SK-N-MC (cell line): ENCODE data around the gene GASK1A.

ENCODE experiments used
- DNase-seq: peaks from one replicate; pipeline ENCODE4 v3.0.0-alpha.2; 2011; ENCODE audit warnings: low read depth, low spot score
- H3K27ac ChIP-seq: fragments of 200-600 bp; sonication (generic); 2 replicates; pipeline ENCODE4 v1.5.1; 2016; ENCODE audit warnings: mixed run types
- H3K36me3 ChIP-seq: fragments of 200-600 bp; sonication (generic); 2 replicates; pipeline ENCODE4 v1.6.1; 2017; ENCODE audit warnings: antibody characterized with exemption, low read length, mixed read lengths; ENCODE audit not compliant: insufficient read depth
- H3K4me3 ChIP-seq: fragments of 200-600 bp; sonication (generic); 2 replicates; pipeline ENCODE4 v1.5.1; 2016
- H3K9ac ChIP-seq: fragments of 200-600 bp; sonication (generic); 2 replicates; pipeline ENCODE4 v1.8.0; 2017; ENCODE audit warnings: mixed run types, mixed read lengths; ENCODE audit not compliant: insufficient read length
- H3K9me3 ChIP-seq: fragments of 200-600 bp; sonication (generic); 2 replicates; pipeline ENCODE4 v1.6.1; 2017; ENCODE audit warnings: low read depth, mild to moderate bottlenecking, antibody characterized with exemption, low read length, moderate library complexity, mixed read lengths
- EZH2 ChIP-seq: fragments of 200-600 bp; sonication (generic); IDR thresholded peaks from one replicate; pipeline ENCODE4 v1.6.1; 2017; ENCODE audit warnings: antibody characterized with exemption
- FOXP2 ChIP-seq: optimal IDR thresholded peaks from 2 replicates; pipeline ENCODE3; 2011; ENCODE audit warnings: mild to moderate bottlenecking, moderate library complexity; ENCODE audit not compliant: insufficient read depth; ENCODE audit errors: extremely low read length, control extremely low read depth
- POLR2AphosphoS5 ChIP-seq: IDR thresholded peaks from 2 replicates; pipeline ENCODE4 v1.6.1; 2012; ENCODE audit warnings: mild to moderate bottlenecking, low read depth, low read length, borderline replicate concordance

Gene GASK1A

DNA sequence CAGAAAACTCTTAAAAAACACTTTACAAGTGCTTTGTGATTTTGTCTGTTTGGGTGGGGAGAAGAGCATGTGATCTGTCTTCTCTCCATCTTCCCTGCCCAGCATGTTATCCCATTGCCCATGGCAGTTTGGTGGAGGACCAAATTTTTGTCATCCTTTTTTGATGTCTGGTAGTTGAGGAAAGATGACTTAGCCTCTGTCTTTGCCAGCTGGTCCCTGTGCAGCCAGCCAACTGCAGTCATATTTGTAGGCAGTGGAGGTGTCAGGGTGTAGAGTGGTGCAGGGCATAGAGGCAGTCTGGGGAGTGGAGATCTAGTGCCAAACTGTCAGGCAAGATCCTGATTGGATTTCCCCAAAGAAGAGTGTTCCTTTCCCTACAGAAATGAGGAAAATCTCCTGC, 40.7 kb downstream of the GASK1A start:
- Histone ChIP-seq H3K27ac (no peak overlapping the region), H3K9me3 (no peaks in the 10 kb centered on the region), H3K9ac (no peak overlapping the region), H3K36me3 (no peaks in the 10 kb centered on the region), H3K4me3 (no peak overlapping the region)
- TF ChIP-seq POLR2AphosphoS5 (no peak), EZH2 (no peak), FOXP2 (no peak)
- no peak for DNase-seq

GRCh38 chr3:43021186-43021585, 42.1 kb downstream of the GASK1A start:
- no peak overlapping the region for H3K4me3 ChIP-seq
- no peaks in the 10 kb centered on the region for H3K36me3 ChIP-seq
- DNase-seq, result no peak
- no peak overlapping the region for H3K27ac ChIP-seq
- TF ChIP-seq FOXP2 (no peak), POLR2AphosphoS5 (no peak), EZH2 (no peak)
- no peak overlapping the region for H3K9ac ChIP-seq
- H3K9me3 ChIP-seq, result no peaks in the 10 kb centered on the region

GRCh38 chr3:43022121-43022520, 43.0 kb downstream of the GASK1A start:
- Histone ChIP-seq H3K9ac (no peak overlapping the region), H3K27ac (no peak overlapping the region), H3K4me3 (no peak overlapping the region), H3K36me3 (no peaks in the 10 kb centered on the region), H3K9me3 (no peaks in the 10 kb centered on the region)
- TF ChIP-seq POLR2AphosphoS5 (no peak), FOXP2 (no peak), EZH2 (no peak)
- no peak for DNase-seq

DNA sequence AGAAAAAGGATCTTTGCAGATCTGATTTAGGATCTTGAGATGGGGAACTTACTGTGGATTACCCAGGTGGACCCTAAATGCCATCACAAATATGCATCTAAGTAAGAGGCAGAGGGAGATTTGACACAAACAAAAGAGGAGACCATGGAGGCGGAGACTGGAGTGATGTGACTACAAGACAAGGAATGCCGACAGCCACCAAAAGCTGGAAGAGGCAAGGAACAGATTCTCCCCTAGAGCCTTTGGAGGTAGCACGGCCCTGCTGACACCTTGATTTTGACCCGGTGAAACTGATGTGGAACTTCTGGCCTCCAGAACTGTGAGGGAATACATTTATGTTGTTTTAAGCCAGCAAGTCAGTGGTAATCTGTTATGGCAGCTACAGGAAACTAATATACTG, 44.0 kb downstream of the GASK1A start:
- TF ChIP-seq EZH2, result no peak
- no peak for TF ChIP-seq POLR2AphosphoS5
- no peak for TF ChIP-seq FOXP2
- Histone ChIP-seq H3K4me3 (no peak overlapping the region), H3K36me3 (no peaks in the 10 kb centered on the region), H3K27ac (no peak overlapping the region), H3K9ac (no peak overlapping the region), H3K9me3 (no peaks in the 10 kb centered on the region)
- no peak for DNase-seq

DNA sequence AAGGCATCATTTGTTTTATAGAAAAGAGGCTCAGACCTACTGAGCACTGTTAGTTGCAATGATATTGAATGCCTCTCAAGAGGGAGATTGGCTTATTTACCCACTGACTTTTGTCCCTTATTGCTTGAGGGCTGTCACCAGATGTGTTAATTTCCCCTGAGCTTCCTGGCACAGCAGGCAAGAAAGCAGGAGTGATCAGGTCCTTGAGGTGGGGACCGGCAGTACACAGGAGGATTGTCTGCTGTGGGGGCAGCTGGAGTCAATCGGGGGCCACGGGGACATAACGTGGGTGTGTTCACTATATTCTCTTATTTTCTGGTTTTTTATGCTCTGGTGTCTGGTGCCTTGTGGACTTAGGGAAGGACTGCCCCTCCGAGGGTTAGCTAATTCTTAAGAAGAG, 44.6 kb downstream of the GASK1A start:
- Histone ChIP-seq H3K4me3 (no peak overlapping the region), H3K36me3 (no peaks in the 10 kb centered on the region), H3K9ac (no peak overlapping the region), H3K27ac (no peak overlapping the region), H3K9me3 (no peaks in the 10 kb centered on the region)
- TF ChIP-seq EZH2 (no peak), FOXP2 (no peak), POLR2AphosphoS5 (no peak)
- no peak for DNase-seq

DNA sequence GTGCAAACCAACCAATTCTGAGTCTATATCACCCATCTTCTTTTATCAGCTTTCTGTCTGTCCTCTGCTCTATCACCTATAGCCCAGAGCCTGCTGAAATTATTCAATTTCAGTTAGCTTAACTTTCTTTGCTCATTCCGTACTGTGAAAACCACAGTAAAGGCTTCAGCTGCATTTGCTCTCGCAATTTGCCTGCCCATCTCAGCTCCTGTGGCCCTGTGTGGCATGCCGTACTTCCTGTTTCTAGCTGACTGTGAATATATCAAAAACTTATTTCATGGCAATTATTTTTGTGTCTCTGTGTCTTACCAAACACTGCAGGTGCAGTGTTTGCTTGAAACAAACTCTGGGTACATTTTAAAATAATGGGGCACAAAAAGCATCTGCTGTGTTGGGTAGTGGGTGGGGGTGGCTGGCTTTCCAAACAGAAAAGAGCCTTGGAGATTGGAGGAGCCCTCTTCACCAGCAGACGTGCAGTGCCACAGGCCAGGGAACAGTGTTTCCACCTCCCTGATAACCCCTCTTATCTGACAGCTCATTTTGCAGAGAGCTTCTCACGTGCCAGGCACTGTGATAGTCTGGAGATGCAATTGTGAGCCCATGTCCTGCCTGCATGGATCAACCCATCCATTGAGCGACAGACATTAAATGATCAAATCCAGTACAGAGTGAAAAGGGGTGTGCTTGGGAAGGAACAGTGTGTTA, 45.2 kb downstream of the GASK1A start:
- H3K9ac ChIP-seq, result no peak overlapping the region
- no peaks in the 10 kb centered on the region for H3K9me3 ChIP-seq
- H3K36me3 ChIP-seq, result no peaks in the 10 kb centered on the region
- no peak for DNase-seq
- H3K27ac ChIP-seq, result no peak overlapping the region
- TF ChIP-seq EZH2, result no peak
- TF ChIP-seq POLR2AphosphoS5, result no peak
- no peak for TF ChIP-seq FOXP2
- H3K4me3 ChIP-seq, result no peak overlapping the region

DNA sequence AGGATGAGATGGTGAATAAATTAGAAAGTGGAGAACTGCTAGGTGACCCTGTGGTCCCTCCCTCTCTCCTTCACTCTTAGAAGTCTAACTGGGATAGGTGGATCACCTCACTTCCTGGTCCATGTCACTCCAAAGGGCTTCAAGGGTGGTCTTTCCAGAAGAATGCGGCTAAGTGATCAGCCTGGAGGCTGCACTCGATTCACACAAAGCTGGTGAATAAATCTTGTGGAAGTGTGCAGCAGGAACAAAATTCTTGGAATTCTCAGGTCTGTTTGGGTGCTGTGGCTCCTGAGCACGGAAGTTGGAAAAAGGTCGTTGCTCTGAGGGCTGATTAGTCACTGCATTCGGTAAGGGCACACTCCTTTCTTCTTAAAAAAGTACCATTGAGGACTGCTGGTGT, 46.3 kb downstream of the GASK1A start:
- Histone ChIP-seq H3K9ac (no peak overlapping the region), H3K4me3 (no peak overlapping the region), H3K27ac (no peak overlapping the region), H3K9me3 (no peaks in the 10 kb centered on the region), H3K36me3 (no peaks in the 10 kb centered on the region)
- TF ChIP-seq EZH2 (no peak), FOXP2 (no peak), POLR2AphosphoS5 (no peak)
- no peak for DNase-seq

DNA sequence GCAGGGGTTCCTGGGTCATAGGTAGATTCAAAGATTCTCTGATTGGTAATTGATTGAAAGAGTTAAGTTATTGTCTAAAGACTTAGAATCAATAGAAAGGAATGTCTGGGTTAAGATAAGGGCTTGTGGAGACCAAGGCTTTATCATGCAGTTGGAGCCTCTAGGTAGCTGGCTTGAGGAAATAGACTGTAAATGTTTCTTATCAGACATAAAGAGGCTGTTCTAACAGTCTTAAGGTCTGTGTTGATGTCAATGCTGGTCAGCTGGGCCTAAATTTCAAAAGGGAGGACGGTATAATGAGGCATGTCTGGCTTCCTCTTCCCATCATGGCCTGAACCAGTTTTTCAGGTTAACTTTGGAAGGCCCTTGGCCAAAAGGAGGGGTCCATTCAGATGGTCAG, 48.9 kb downstream of the GASK1A start:
- Histone ChIP-seq H3K9me3 (no peaks in the 10 kb centered on the region), H3K4me3 (no peak overlapping the region), H3K36me3 (no peaks in the 10 kb centered on the region), H3K9ac (no peak overlapping the region), H3K27ac (no peak overlapping the region)
- no peak for TF ChIP-seq POLR2AphosphoS5
- TF ChIP-seq EZH2, result no peak
- TF ChIP-seq FOXP2, result no peak
- DNase-seq, result no peak

DNA sequence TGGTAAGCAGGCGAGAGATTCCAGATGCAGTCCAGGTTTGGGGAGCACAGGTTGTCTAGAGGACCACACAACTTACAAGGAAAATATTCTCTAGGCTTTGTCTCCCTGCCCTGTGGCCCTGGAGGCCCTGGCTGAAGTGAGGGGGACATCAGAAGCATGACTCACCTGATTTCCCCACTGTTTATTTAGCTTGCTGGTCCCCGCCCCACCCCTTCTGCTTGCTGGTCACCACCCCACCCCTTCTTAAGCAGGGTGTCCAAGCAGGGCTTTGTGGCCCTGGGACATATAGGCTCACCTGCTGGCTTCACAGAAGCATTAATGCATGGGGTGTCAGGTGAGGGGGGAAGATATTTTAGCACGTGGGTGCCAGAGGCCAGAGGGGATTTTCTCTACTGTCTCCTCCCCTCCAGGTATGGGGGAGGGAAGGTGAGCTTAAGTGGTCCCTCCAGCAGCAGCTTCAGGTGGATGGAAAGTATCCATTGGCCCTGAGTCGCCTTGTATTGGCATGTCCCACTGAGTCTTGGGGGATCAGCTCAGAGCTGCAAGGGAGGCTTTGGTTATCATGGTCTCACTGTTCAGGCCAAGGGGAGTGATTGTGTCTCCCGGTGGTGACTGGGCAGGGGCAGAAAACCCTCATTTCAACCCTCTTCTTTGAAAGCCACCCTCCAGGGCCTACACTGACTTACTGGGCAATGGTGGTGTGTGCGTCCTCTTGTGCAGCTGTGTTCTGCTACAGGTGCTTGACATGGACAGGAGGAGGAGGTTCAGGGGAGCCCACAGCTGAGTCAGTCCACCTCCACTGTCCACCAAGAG, 49.8 kb downstream of the GASK1A start:
- TF ChIP-seq FOXP2 (no peak), EZH2 (no peak), POLR2AphosphoS5 (no peak)
- Histone ChIP-seq H3K36me3 (no peaks in the 10 kb centered on the region), H3K9ac (no peak overlapping the region), H3K4me3 (no peak overlapping the region), H3K27ac (no peak overlapping the region), H3K9me3 (no peaks in the 10 kb centered on the region)
- DNase-seq, result no peak
